Activated gamma-delta T cell treated with Interleukin-2 at 50 U/mL for 16 hours (primary cell): ENCODE results near the gene TMEM135.

Source experiments
- DNase-seq: peaks from one replicate; pipeline ENCODE4 v3.0.0-alpha.2; 2020

The TMEM135 gene

GRCh38 chr11:87366763-87367405, 329.1 kb downstream of the TMEM135 start:
- DNase-seq, result no peak

- DNase-seq, result no peak
Observed at GRCh38 chr11:87368151-87368550, 330.4 kb downstream of the TMEM135 start.

DNA sequence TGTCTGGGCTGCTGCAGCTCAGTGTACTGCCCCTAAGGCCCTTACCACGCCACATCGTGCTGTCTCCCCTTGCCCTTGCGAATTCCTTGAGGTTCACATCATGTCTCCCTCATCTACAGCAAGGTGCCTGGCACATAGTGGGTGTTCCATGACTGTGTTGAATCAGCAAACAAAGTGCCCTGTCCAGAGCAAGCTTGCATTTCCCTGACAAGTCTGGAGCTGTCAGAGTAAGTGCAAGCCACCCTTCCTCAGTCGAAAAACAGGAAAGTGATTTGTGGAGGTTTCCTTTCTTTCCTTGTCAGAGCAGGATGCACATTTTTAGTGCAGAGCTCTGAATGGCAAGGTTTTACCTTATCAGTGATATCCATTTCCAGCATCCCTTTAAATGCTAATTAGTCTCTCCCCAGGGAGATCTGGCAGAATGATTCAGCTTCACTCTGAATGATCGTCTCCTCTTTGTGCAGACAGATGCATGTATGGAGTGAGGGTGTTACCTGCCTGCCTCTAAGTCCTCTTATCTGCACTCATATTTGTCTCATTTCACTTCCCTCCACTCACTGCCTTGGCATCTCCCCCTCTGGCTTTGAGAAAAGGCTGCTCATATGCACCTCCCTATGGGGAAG, 331.2 kb downstream of the TMEM135 start:
- DNase-seq, result no peak

DNA sequence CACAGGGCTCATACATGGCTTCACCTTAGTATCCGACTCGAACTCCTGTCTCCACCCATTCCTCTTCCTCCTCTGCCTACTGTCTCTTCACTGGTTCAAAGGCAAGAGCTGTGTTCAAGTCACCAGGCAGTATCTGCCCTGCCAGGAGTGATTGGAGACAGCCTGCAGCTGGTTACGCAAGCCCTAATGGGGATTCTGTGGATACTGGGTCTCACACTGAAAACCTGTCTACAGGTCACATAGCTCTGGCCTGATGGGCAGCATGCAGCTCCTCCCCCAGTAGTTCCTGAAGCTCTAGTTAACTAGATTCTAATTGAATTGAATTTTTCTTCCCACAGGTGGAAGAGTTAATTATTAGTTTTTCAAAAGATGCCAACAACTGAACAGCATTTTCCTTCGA, 332.2 kb downstream of the TMEM135 start:
- DNase-seq, result no peak

GRCh38 chr11:87372065-87372464, 334.3 kb downstream of the TMEM135 start:
- no peak for DNase-seq
